ENCODE results near the gene PCDH9. TPM values are rescaled to one million over a fixed set of nuclear protein-coding genes. Genes with fewer than 3 reads are reported as not detected.
A peak's percentile ranks its signal among the peaks of the same experiment; 100 is the strongest.

The PCDH9 gene
- total and polyA plus RNA-seq, 5 donors = 5.1 to 30.0 (median 27.8) TPM

DNA sequence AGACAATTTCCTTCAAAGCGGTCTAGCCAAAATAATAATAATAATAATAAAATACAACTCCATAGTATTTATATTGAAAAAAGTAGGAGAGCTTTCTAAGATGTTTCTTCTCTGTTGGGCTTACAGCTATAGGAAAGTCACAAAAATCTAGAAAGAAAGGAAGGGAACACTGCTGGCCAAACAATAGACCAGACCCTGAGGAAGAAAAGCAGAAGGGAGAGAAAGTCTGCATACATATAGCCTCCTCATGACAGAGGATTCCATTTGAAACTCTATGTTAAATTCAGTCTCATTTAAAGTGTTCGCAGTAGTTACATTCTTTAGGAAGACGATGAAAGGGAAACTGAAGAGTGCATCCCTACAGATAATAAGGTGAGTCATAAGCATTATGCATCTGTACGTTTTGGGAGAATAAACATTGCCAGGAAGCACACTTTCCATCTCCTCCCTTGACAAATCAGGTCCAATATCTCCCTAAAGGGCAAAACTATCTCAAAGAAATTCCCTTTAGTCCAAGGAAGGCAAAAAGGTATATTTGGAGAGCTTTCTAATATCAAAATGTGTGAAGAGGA, 86.5 kb downstream of the PCDH9 start:
- Histone ChIP-seq H3K27ac (ENCODE audit: low read length) (no peak overlapping the region), H3K4me3 (ENCODE audit: low read length) (no peak overlapping the region), H3K4me1 (ENCODE audit: control insufficient read depth, insufficient read depth, low read length) (peaks cover 2% of the 10 kb centered on the region), H3K27me3 (ENCODE audit: control insufficient read depth, insufficient read depth) (no peaks in the 10 kb centered on the region), H3K9me3 (ENCODE audit: control insufficient read depth, low read length) (no peaks in the 10 kb centered on the region)
- DNase-seq (no peak), ATAC-seq (no peak)
- intact Hi-C loops (cut with DNase I) = no loop called here
- 63% methylated on average over 4 of the region's 4 CpGs for WGBS

- Histone ChIP-seq H3K4me1 (ENCODE audit: control insufficient read depth, insufficient read depth, low read length) (peaks cover 2% of the 10 kb centered on the region), H3K4me3 (ENCODE audit: low read length) (no peak overlapping the region), H3K27me3 (ENCODE audit: control insufficient read depth, insufficient read depth) (no peaks in the 10 kb centered on the region), H3K9me3 (ENCODE audit: control insufficient read depth, low read length) (no peaks in the 10 kb centered on the region), H3K27ac (ENCODE audit: low read length) (no peak overlapping the region)
- intact Hi-C loops (cut with DNase I) = no loop called here
- no peak for ATAC-seq
- DNase-seq = no peak
- WGBS = 57% methylated on average over 2 of the region's 2 CpGs
Observed at GRCh38 chr13:67140006-67140405, 90.1 kb downstream of the PCDH9 start.

- WGBS = 48% methylated on average over 4 of the region's 4 CpGs
- H3K4me3 ChIP-seq (ENCODE audit: low read length) = peak overlapping the region; percentile 5
- DNase-seq (no peak), ATAC-seq (peak in 1 of 2 donors; percentile 47)
- no peaks in the 10 kb centered on the region for H3K9me3 ChIP-seq (ENCODE audit: control insufficient read depth, low read length)
- H3K27me3 ChIP-seq (ENCODE audit: control insufficient read depth, insufficient read depth) = no peaks in the 10 kb centered on the region
- no peak overlapping the region for H3K27ac ChIP-seq (ENCODE audit: low read length)
- intact Hi-C loops (cut with DNase I) = loop anchor here in 1 of 4 donors (10.0 kb wide), 1 partner anchor 65 kb away; no protein-coding TSS in a partner anchor
- peaks cover 2% of the 10 kb centered on the region for H3K4me1 ChIP-seq (ENCODE audit: control insufficient read depth, insufficient read depth, low read length)
Observed at GRCh38 chr13:67139551-67139950, 90.6 kb downstream of the PCDH9 start.

- H3K4me3 ChIP-seq (ENCODE audit: low read length) = no peak overlapping the region
- no peak overlapping the region for H3K27ac ChIP-seq (ENCODE audit: low read length)
- intact Hi-C loops (cut with DNase I) = loop anchor here in 1 of 4 donors (10.0 kb wide), 1 partner anchor 64 kb away; no protein-coding TSS in a partner anchor
- no peak for DNase-seq
- no peaks in the 10 kb centered on the region for H3K27me3 ChIP-seq (ENCODE audit: control insufficient read depth, insufficient read depth)
- WGBS = 89% methylated on average over 4 of the region's 4 CpGs
- no peak for ATAC-seq
- peaks cover 2% of the 10 kb centered on the region for H3K4me1 ChIP-seq (ENCODE audit: control insufficient read depth, insufficient read depth, low read length)
- no peaks in the 10 kb centered on the region for H3K9me3 ChIP-seq (ENCODE audit: control insufficient read depth, low read length)
Observed at GRCh38 chr13:67138970-67139369, 91.2 kb downstream of the PCDH9 start.

GRCh38 chr13:67137044-67137735, 92.9 kb downstream of the PCDH9 start:
- intact Hi-C loops (cut with DNase I) = loop anchor here in 1 of 4 donors (10.0 kb wide), 1 partner anchor 62 kb away; no protein-coding TSS in a partner anchor
- Histone ChIP-seq H3K4me3 (ENCODE audit: low read length) (no peak overlapping the region), H3K4me1 (ENCODE audit: control insufficient read depth, insufficient read depth, low read length) (peaks cover 2% of the 10 kb centered on the region), H3K27me3 (ENCODE audit: control insufficient read depth, insufficient read depth) (no peaks in the 10 kb centered on the region), H3K9me3 (ENCODE audit: control insufficient read depth, low read length) (no peaks in the 10 kb centered on the region), H3K27ac (ENCODE audit: low read length) (no peak overlapping the region)
- DNase-seq (no peak), ATAC-seq (no peak)
- WGBS = 67% methylated on average over 6 of the region's 6 CpGs

DNA sequence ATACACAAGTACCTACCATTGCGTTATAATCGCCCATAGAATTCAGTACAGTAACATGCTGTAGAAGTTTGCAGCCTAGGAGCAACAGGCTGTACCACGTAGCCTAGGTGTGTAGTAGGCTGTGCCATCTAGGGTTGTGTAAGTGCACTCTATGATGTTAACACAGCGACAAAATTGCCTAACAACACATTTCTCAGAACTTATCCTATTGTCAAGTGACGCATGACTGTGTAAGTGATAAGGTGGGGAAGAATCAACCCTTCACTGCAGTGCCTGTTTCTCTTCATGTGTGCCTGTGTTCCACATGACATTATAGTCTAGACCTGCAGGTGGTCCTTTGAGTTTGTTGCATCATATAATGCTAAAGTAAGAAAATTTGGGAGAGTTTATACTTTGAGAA, 94.0 kb downstream of the PCDH9 start:
- Histone ChIP-seq H3K27me3 (ENCODE audit: control insufficient read depth, insufficient read depth) (no peaks in the 10 kb centered on the region), H3K4me3 (ENCODE audit: low read length) (no peak overlapping the region), H3K9me3 (ENCODE audit: control insufficient read depth, low read length) (no peaks in the 10 kb centered on the region), H3K27ac (ENCODE audit: low read length) (peak overlapping the region; percentile 48), H3K4me1 (ENCODE audit: control insufficient read depth, insufficient read depth, low read length) (peaks cover 2% of the 10 kb centered on the region)
- 74% methylated on average over 5 of the region's 5 CpGs for WGBS
- DNase-seq (no peak), ATAC-seq (peak in 1 of 2 donors; percentile 42)
- intact Hi-C loops (cut with DNase I) = loop anchor here in 1 of 4 donors (10.0 kb wide), 1 partner anchor 61 kb away; no protein-coding TSS in a partner anchor

GRCh38 chr13:67135356-67135755, 94.8 kb downstream of the PCDH9 start:
- Histone ChIP-seq H3K27me3 (ENCODE audit: control insufficient read depth, insufficient read depth) (no peaks in the 10 kb centered on the region), H3K9me3 (ENCODE audit: control insufficient read depth, low read length) (no peaks in the 10 kb centered on the region), H3K4me3 (ENCODE audit: low read length) (no peak overlapping the region), H3K27ac (ENCODE audit: low read length) (no peak overlapping the region), H3K4me1 (ENCODE audit: control insufficient read depth, insufficient read depth, low read length) (peaks cover 2% of the 10 kb centered on the region)
- WGBS = 64% methylated on average over 4 of the region's 4 CpGs
- ATAC-seq (no peak), DNase-seq (no peak)
- intact Hi-C loops (cut with DNase I) = loop anchor here in 1 of 4 donors (10.0 kb wide), 1 partner anchor 61 kb away; no protein-coding TSS in a partner anchor

- peak; percentile 16 to 53 for ATAC-seq
- H3K9me3 ChIP-seq (ENCODE audit: control insufficient read depth, low read length) = no peaks in the 10 kb centered on the region
- peaks cover 2% of the 10 kb centered on the region for H3K4me1 ChIP-seq (ENCODE audit: control insufficient read depth, insufficient read depth, low read length)
- H3K27me3 ChIP-seq (ENCODE audit: control insufficient read depth, insufficient read depth) = no peaks in the 10 kb centered on the region
- peak overlapping the region; percentile 56 for H3K4me3 ChIP-seq (ENCODE audit: low read length)
- peak overlapping the region; percentile 72 for H3K27ac ChIP-seq (ENCODE audit: low read length)
- WGBS = 15% methylated on average over 7 of the region's 7 CpGs
- intact Hi-C loops (cut with DNase I) = loop anchor here in 1 of 4 donors (10.0 kb wide), 1 partner anchor 60 kb away; no protein-coding TSS in a partner anchor
- no peak for DNase-seq
Observed at GRCh38 chr13:67134417-67135129, 95.6 kb downstream of the PCDH9 start.

DNA sequence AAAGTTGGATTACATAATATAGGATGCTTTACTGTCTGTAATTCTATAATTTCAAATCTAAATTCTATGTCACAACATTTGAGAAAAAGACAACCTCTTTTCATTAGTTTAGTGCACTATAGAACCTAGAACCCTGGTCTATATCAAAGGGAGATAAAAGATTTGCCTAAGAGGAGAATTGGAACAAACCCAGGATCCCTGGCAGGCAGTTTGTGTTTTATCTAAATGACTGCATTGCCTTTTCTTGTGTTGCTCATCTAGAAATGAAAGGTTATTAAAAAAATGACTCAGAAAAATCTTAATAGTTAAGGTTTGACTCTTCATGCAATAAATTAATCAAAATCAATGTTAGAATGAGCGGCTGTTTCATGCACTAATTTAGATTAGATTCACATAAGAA, 96.7 kb downstream of the PCDH9 start:
- Histone ChIP-seq H3K27ac (ENCODE audit: low read length) (no peak overlapping the region), H3K4me3 (ENCODE audit: low read length) (no peak overlapping the region), H3K27me3 (ENCODE audit: control insufficient read depth, insufficient read depth) (no peaks in the 10 kb centered on the region), H3K4me1 (ENCODE audit: control insufficient read depth, insufficient read depth, low read length) (peaks cover 2% of the 10 kb centered on the region), H3K9me3 (ENCODE audit: control insufficient read depth, low read length) (no peaks in the 10 kb centered on the region)
- no peak for DNase-seq
- WGBS = 90% methylated on average over 1 of the region's 1 CpG
- intact Hi-C loops (cut with DNase I) = loop anchor here in 1 of 4 donors (10.0 kb wide), 1 partner anchor 59 kb away; no protein-coding TSS in a partner anchor
- ATAC-seq = no peak

DNA sequence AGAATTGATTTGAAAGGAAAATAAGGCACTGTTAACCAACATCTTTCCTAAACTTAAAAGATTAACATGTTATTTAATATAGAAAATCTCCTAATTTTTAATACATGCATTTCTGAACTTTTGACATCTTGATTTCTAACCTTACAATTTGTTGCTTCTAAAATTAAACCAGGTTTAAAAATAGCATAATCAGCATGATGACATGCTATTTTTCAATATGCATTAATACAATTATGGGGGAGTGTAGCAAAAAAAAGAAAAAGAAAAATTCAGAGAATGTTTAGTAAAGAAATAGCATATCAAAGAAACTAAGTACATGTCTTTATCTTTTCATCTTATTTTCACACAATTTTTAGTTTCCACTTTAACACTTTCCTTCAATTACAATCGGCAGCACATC, 98.7 kb downstream of the PCDH9 start:
- intact Hi-C loops (cut with DNase I) = loop anchor here in 1 of 4 donors (10.0 kb wide), 1 partner anchor 57 kb away; no protein-coding TSS in a partner anchor
- WGBS = 94% methylated on average over 1 of the region's 1 CpG
- H3K27me3 ChIP-seq (ENCODE audit: control insufficient read depth, insufficient read depth) = no peaks in the 10 kb centered on the region
- peaks cover 2% of the 10 kb centered on the region for H3K4me1 ChIP-seq (ENCODE audit: control insufficient read depth, insufficient read depth, low read length)
- H3K27ac ChIP-seq (ENCODE audit: low read length) = no peak overlapping the region
- ATAC-seq (no peak), DNase-seq (no peak)
- no peaks in the 10 kb centered on the region for H3K9me3 ChIP-seq (ENCODE audit: control insufficient read depth, low read length)
- H3K4me3 ChIP-seq (ENCODE audit: low read length) = no peak overlapping the region

DNA sequence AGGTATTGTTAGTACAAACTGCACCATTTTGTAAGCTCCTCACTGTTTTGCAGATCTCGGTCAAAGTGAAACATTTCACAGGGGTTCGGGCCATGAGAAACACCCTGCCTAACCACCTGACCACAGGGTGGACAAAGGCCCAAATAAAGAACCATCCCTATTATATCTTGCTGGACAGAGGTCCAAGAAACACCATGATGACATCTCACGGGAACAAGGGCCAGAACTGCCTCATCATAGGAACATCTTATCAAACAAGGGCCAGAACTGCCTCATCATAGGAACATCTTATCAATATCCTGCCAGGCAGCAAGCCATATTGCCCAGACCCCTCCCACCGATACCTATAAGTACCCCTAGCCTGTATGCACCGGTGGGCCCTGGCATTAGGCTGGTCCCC, 99.7 kb downstream of the PCDH9 start:
- ATAC-seq (peak; percentile 78 to 87), DNase-seq (no peak)
- Histone ChIP-seq H3K9me3 (ENCODE audit: control insufficient read depth, low read length) (no peaks in the 10 kb centered on the region), H3K27me3 (ENCODE audit: control insufficient read depth, insufficient read depth) (no peaks in the 10 kb centered on the region), H3K27ac (ENCODE audit: low read length) (peak overlapping the region; percentile 89), H3K4me3 (ENCODE audit: low read length) (no peak overlapping the region), H3K4me1 (ENCODE audit: control insufficient read depth, insufficient read depth, low read length) (no peaks in the 10 kb centered on the region)
- intact Hi-C loops (cut with DNase I) = loop anchor here in 1 of 4 donors (10.0 kb wide), 1 partner anchor 56 kb away; no protein-coding TSS in a partner anchor
- 50% methylated on average over 5 of the region's 5 CpGs for WGBS
